ENCODE measurements around the gene SAC3D1.

Gene SAC3D1

GRCh38 chr11:65045061-65045460 is 4.1 kb downstream of the SAC3D1 start:
- H3K27ac Mint-ChIP-seq = no peak overlapping the region
- peaks cover 21% of the 10 kb centered on the region for H3K4me1 Mint-ChIP-seq
- H3K4me3 Mint-ChIP-seq = no peak overlapping the region
- H3K9me3 Mint-ChIP-seq = no peaks in the 10 kb centered on the region
- peaks cover 11% of the 10 kb centered on the region for H3K36me3 Mint-ChIP-seq
- H3K27me3 Mint-ChIP-seq = no peaks in the 10 kb centered on the region
- ATAC-seq = no peak

- H3K9me3 Mint-ChIP-seq = no peaks in the 10 kb centered on the region
- H3K27me3 Mint-ChIP-seq = no peaks in the 10 kb centered on the region
- ATAC-seq = no peak
- H3K27ac Mint-ChIP-seq = no peak overlapping the region
- H3K4me1 Mint-ChIP-seq = peaks cover 21% of the 10 kb centered on the region
- no peak overlapping the region for H3K4me3 Mint-ChIP-seq
- H3K36me3 Mint-ChIP-seq = peaks cover 11% of the 10 kb centered on the region
Measured at GRCh38 chr11:65045728-65046127, 4.7 kb downstream of the SAC3D1 start.

GRCh38 chr11:65047581-65048422 is 6.8 kb downstream of the SAC3D1 start:
- H3K4me1 Mint-ChIP-seq = peaks cover 17% of the 10 kb centered on the region
- peak overlapping the region; percentile 82 for H3K4me3 Mint-ChIP-seq
- H3K9me3 Mint-ChIP-seq = no peaks in the 10 kb centered on the region
- H3K27ac Mint-ChIP-seq = peak overlapping the region; percentile 85
- H3K27me3 Mint-ChIP-seq = no peaks in the 10 kb centered on the region
- peaks cover 11% of the 10 kb centered on the region for H3K36me3 Mint-ChIP-seq
- ATAC-seq = peak; percentile 76

- no peak overlapping the region for H3K27ac Mint-ChIP-seq
Measured at GRCh38 chr11:65051398-65051858, 10.4 kb downstream of the SAC3D1 start.

GRCh38 chr11:65053827-65054508 is 13.0 kb downstream of the SAC3D1 start:
- Mint-ChIP-seq H3K9me3 (no peaks in the 10 kb centered on the region), H3K4me1 (peaks cover 28% of the 10 kb centered on the region), H3K27ac (peak overlapping the region; percentile 57), H3K36me3 (no peaks in the 10 kb centered on the region), H3K4me3 (peak overlapping the region; percentile 30), H3K27me3 (no peaks in the 10 kb centered on the region)
- peak; percentile 58 for ATAC-seq

More at GRCh38 chr11:65051398-65051858, 10.4 kb downstream of the SAC3D1 start:
- no peak overlapping the region for H3K4me3 Mint-ChIP-seq
- no peak for ATAC-seq
- H3K9me3 Mint-ChIP-seq = no peaks in the 10 kb centered on the region
- H3K36me3 Mint-ChIP-seq = no peaks in the 10 kb centered on the region
- H3K27me3 Mint-ChIP-seq = no peaks in the 10 kb centered on the region
- H3K4me1 Mint-ChIP-seq = peaks cover 43% of the 10 kb centered on the region

- H3K27ac Mint-ChIP-seq = no peak overlapping the region
- ATAC-seq = no peak
- H3K27me3 Mint-ChIP-seq = peaks cover under 1% of the 10 kb centered on the region
- no peak overlapping the region for H3K4me3 Mint-ChIP-seq
- peaks cover 28% of the 10 kb centered on the region for H3K4me1 Mint-ChIP-seq
- H3K36me3 Mint-ChIP-seq = no peaks in the 10 kb centered on the region
- H3K9me3 Mint-ChIP-seq = no peaks in the 10 kb centered on the region
Measured at GRCh38 chr11:65055538-65055937, 14.5 kb downstream of the SAC3D1 start.

GRCh38 chr11:65056999-65057398 is 16.0 kb downstream of the SAC3D1 start:
- H3K4me1 Mint-ChIP-seq = peaks cover 30% of the 10 kb centered on the region
- ATAC-seq = no peak
- no peaks in the 10 kb centered on the region for H3K9me3 Mint-ChIP-seq
- no peaks in the 10 kb centered on the region for H3K36me3 Mint-ChIP-seq
- H3K27ac Mint-ChIP-seq = no peak overlapping the region
- H3K4me3 Mint-ChIP-seq = no peak overlapping the region
- peaks cover 8% of the 10 kb centered on the region for H3K27me3 Mint-ChIP-seq

GRCh38 chr11:65057526-65057925 is 16.5 kb downstream of the SAC3D1 start:
- Mint-ChIP-seq H3K9me3 (no peaks in the 10 kb centered on the region), H3K36me3 (no peaks in the 10 kb centered on the region), H3K27ac (no peak overlapping the region), H3K4me1 (peaks cover 35% of the 10 kb centered on the region), H3K4me3 (no peak overlapping the region), H3K27me3 (peaks cover 8% of the 10 kb centered on the region)
- ATAC-seq = no peak

GRCh38 chr11:65058012-65058411 is 17.0 kb downstream of the SAC3D1 start:
- Mint-ChIP-seq H3K36me3 (no peaks in the 10 kb centered on the region), H3K4me1 (peaks cover 33% of the 10 kb centered on the region), H3K27ac (no peak overlapping the region), H3K4me3 (no peak overlapping the region), H3K9me3 (no peaks in the 10 kb centered on the region), H3K27me3 (peaks cover 8% of the 10 kb centered on the region)
- no peak for ATAC-seq

GRCh38 chr11:65058419-65059054 is 17.5 kb downstream of the SAC3D1 start, which contains the start of gene NAALADL1:
Gene NAALADL1 (minus strand): TSS chr11:65058553. CDS start chr11:65058521, 32 bp downstream.
- H3K9me3 Mint-ChIP-seq = no peaks in the 10 kb centered on the region
- no peaks in the 10 kb centered on the region for H3K36me3 Mint-ChIP-seq
- ATAC-seq = no peak

GRCh38 chr11:65059523-65059922 is 18.5 kb downstream of the SAC3D1 start:
- Mint-ChIP-seq H3K4me3 (no peak overlapping the region), H3K4me1 (peaks cover 18% of the 10 kb centered on the region), H3K27me3 (peaks cover 8% of the 10 kb centered on the region), H3K9me3 (no peaks in the 10 kb centered on the region), H3K27ac (no peak overlapping the region), H3K36me3 (no peaks in the 10 kb centered on the region)
- ATAC-seq = no peak

More at GRCh38 chr11:65058419-65059054, 17.5 kb downstream of the SAC3D1 start, which contains the start of gene NAALADL1:
- Mint-ChIP-seq H3K4me1 (peaks cover 28% of the 10 kb centered on the region), H3K27me3 (peaks cover 8% of the 10 kb centered on the region), H3K4me3 (no peak within 1 kb of the TSS), H3K27ac (no peak within 1 kb of the TSS)

- Mint-ChIP-seq H3K4me3 (no peak overlapping the region), H3K4me1 (peaks cover 17% of the 10 kb centered on the region), H3K27ac (no peak overlapping the region), H3K27me3 (peaks cover 8% of the 10 kb centered on the region), H3K9me3 (no peaks in the 10 kb centered on the region), H3K36me3 (no peaks in the 10 kb centered on the region)
- ATAC-seq = no peak
Measured at GRCh38 chr11:65059959-65060824, 19.2 kb downstream of the SAC3D1 start.

GRCh38 chr11:65060913-65061408 is 20.0 kb downstream of the SAC3D1 start:
- Mint-ChIP-seq H3K27me3 (peaks cover 8% of the 10 kb centered on the region), H3K27ac (no peak overlapping the region), H3K4me3 (no peak overlapping the region), H3K4me1 (peaks cover 9% of the 10 kb centered on the region), H3K36me3 (no peaks in the 10 kb centered on the region), H3K9me3 (no peaks in the 10 kb centered on the region)
- no peak for ATAC-seq

- H3K27ac Mint-ChIP-seq = no peak overlapping the region
- H3K4me1 Mint-ChIP-seq = peaks cover 9% of the 10 kb centered on the region
- H3K4me3 Mint-ChIP-seq = no peak overlapping the region
- H3K36me3 Mint-ChIP-seq = no peaks in the 10 kb centered on the region
- peaks cover 8% of the 10 kb centered on the region for H3K27me3 Mint-ChIP-seq
- no peak for ATAC-seq
- no peaks in the 10 kb centered on the region for H3K9me3 Mint-ChIP-seq
Measured at GRCh38 chr11:65063532-65063931, 22.5 kb downstream of the SAC3D1 start.

All from stimulated activated memory B cell treated with anti-CD40 and anti-IgM and Interleukin-4, amounts not matched to agents 10 μg/mL and 1 μg/mL and 100 μg/mL, for 72 hours (primary cell).